A673 (cell line): ENCODE data around the gene FHL2.

Experiments used
- EZH2 ChIP-seq: fragments of 200-600 bp; sonication (generic); IDR thresholded peaks from 2 replicates; pipeline ENCODE4 v1.6.1; 2017; ENCODE audit warnings: borderline replicate concordance, low read depth, mild to moderate bottlenecking, mixed read lengths, antibody characterized with exemption, low read length; ENCODE audit not compliant: poor library complexity, severe bottlenecking
- TF ChIP-seq, protein P1 (sequence below): fragments of 300-800, 200-600 bp; sonication (generic); conservative IDR thresholded peaks from 2 replicates; pipeline ENCODE4 v1.5.1; 2017; ENCODE audit warnings: low read depth, mild to moderate bottlenecking, antibody characterized with exemption, low read length, moderate library complexity, mixed read lengths

DNA sequence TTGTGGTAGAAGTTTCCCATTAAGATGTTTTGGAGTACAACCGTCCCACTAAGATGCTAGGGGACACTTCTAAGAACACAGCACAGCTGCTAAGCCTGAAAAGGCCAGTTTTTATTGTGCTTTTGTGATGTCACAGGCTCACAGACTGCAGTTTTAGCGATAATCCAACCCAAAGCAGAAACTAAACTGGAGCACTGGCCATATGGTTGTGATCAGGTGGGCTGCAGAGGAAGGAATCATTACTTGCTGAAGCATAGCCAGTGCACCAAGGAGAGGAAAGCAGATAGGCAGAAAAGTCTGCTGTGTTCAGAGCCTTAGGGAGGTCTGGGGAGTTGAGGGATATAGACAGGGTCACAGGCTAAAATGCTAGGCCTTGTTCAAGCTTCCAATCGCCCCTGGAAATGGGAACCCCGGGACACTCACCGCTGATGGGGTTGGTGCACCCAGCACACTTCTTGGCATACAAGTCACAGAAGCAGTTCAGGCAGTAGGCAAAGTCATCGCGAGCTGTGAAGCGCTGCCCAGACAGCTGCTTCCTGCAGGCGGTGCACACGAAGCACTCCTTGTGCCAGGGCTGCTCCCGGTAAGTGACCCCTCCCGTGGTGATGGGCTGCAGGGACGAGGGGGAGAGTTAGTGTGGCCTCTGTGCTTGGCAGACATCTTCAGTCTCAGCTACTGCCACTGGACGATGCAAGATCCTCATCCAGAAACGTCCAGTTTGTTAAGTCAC, 35.8 kb downstream of the FHL2 start:
- TF ChIP-seq, protein P1, sequence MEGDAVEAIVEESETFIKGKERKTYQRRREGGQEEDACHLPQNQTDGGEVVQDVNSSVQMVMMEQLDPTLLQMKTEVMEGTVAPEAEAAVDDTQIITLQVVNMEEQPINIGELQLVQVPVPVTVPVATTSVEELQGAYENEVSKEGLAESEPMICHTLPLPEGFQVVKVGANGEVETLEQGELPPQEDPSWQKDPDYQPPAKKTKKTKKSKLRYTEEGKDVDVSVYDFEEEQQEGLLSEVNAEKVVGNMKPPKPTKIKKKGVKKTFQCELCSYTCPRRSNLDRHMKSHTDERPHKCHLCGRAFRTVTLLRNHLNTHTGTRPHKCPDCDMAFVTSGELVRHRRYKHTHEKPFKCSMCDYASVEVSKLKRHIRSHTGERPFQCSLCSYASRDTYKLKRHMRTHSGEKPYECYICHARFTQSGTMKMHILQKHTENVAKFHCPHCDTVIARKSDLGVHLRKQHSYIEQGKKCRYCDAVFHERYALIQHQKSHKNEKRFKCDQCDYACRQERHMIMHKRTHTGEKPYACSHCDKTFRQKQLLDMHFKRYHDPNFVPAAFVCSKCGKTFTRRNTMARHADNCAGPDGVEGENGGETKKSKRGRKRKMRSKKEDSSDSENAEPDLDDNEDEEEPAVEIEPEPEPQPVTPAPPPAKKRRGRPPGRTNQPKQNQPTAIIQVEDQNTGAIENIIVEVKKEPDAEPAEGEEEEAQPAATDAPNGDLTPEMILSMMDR: no peak
- no peak for TF ChIP-seq EZH2
